AG10803 (cell line): ENCODE results near the gene DCAF6.

Source experiments
- DNase-seq: peaks from one replicate; pipeline ENCODE4 v3.0.0; 2010; ENCODE audit warnings: low read depth
- H3K4me3 ChIP-seq: 2 replicates; pipeline ENCODE4 v1.5.1; 2011; ENCODE audit warnings: mild to moderate bottlenecking, low read length, control low read depth
- TF ChIP-seq, protein P1 (sequence below): conservative IDR thresholded peaks from 2 replicates; pipeline ENCODE4 v1.5.1; 2011; ENCODE audit warnings: mild to moderate bottlenecking, low read length, control low read depth, inconsistent platforms

The DCAF6 gene

DNA sequence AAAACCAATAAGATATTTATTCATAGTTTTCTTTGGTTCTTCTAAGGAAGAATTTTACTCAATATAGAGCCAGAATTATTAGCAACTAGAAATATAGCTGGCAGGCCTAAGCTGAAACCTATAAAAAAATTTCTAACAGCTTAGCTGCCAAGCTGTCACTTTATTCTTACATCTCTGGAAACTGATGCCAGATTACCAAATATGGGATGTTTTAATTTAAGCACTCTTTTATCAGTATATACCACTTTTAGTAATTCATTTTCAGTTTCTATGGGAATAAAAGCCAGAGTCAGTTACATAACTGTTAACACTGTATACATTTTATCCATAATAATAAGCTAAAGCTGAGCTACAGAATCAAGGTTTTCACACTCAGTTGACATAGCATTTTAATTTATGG, 69.0 kb downstream of the DCAF6 start:
- TF ChIP-seq, protein P1, sequence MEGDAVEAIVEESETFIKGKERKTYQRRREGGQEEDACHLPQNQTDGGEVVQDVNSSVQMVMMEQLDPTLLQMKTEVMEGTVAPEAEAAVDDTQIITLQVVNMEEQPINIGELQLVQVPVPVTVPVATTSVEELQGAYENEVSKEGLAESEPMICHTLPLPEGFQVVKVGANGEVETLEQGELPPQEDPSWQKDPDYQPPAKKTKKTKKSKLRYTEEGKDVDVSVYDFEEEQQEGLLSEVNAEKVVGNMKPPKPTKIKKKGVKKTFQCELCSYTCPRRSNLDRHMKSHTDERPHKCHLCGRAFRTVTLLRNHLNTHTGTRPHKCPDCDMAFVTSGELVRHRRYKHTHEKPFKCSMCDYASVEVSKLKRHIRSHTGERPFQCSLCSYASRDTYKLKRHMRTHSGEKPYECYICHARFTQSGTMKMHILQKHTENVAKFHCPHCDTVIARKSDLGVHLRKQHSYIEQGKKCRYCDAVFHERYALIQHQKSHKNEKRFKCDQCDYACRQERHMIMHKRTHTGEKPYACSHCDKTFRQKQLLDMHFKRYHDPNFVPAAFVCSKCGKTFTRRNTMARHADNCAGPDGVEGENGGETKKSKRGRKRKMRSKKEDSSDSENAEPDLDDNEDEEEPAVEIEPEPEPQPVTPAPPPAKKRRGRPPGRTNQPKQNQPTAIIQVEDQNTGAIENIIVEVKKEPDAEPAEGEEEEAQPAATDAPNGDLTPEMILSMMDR, result no peak
- H3K4me3 ChIP-seq, result no peak overlapping the region
- no peak for DNase-seq

DNA sequence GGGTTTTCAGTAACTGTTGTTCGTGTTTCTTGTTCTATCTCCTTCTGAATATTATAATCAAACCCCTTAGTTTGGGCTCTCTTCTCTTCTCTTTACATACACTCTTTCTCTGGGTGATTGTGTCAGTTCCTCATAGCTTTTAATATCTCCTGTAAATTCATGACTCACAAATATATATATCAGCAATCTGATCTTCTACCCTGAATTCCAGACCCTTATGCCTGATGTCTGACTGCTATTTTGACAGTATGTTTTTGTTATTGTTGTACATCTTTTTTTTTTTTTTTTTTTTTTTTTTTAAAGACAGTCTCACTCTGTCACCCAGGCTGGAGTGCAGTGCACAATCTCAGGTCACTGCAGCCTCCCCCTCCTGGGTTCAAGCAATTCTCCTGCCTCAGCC, 71.2 kb downstream of the DCAF6 start:
- TF ChIP-seq, protein P1, result no peak
- DNase-seq, result no peak

DNA sequence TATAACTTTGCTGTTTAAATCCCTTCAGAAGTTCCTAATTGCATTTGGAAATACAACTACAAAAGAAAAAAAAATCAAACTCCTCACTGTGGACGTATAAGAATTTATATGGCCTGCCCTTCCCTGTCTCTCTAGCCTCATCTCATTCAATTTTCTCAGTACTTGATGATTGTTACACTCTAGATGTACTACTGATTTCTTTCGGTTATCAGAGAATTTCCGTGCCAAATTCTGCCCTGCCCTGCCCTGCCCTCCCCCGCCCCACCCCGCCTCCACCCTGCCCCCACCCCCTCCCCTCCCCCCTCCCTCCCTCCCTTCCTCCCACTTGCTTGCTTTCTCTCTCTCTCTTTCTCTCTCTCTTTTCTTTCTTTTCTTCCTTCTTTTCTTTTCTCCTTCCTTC, 72.1 kb downstream of the DCAF6 start:
- DNase-seq, result no peak
- TF ChIP-seq, protein P1, result no peak
- H3K4me3 ChIP-seq, result no peak overlapping the region

More for the DNA sequence above, 71.2 kb downstream of the DCAF6 start:
- H3K4me3 ChIP-seq, result no peak overlapping the region

DNA sequence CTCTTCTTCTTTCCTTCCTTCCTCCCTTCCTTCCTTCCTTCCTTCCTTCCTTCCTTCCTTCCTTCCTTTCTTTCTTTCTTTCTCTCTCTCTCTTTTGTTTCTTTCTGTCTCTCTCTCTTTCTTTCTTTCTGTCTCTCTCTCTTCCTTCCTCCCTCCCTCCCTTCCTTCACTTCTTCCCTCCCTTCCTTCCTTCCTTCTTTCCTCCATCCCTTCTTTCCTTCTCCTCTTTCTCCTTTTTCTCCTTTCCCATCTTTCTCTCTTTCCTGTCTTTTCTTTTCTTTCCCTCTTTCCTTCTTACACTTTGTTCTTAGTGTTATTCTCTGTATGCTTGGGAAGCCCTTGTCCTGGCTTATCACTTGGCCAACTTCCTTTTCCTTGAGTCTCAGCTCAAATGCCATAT, 72.8 kb downstream of the DCAF6 start:
- no peak for DNase-seq
- TF ChIP-seq, protein P1, result no peak
- H3K4me3 ChIP-seq, result no peak overlapping the region

GRCh38 chr1:168019407-168019806, 82.9 kb downstream of the DCAF6 start:
- no peak for DNase-seq
- TF ChIP-seq, protein P1, result no peak
- H3K4me3 ChIP-seq, result no peak overlapping the region

- TF ChIP-seq, protein P1, result no peak
- no peak overlapping the region for H3K4me3 ChIP-seq
- no peak for DNase-seq
Observed at GRCh38 chr1:168031198-168031597, 94.7 kb downstream of the DCAF6 start.

GRCh38 chr1:168031627-168032026, 95.1 kb downstream of the DCAF6 start:
- no peak overlapping the region for H3K4me3 ChIP-seq
- no peak for DNase-seq
- TF ChIP-seq, protein P1, result no peak
